Calu3 (cell line): ENCODE measurements around the gene MUSK. TPM values are rescaled to one million over a fixed set of nuclear protein-coding genes. Genes with fewer than 3 reads are reported as not detected.

Experiments
- BruUV-seq: library from RNA; stranded (reverse); fragments of 400-500 nt; replicated peaks from 2 replicates; lab custom pipeline; 2021; lab: Mats Ljungman, UMichigan
- CTCF ChIA-PET: fragments of 300-600 bp; sonication (Branson Sonifier 250); formaldehyde crosslinking; loops from one replicate; lab custom pipeline; 2022; ENCODE audit warnings: antibody characterized with exemption; lab: Charles Lee
- DNase-seq: peaks from one replicate; pipeline ENCODE4 v3.0.0; 2022
- H3K27ac Mint-ChIP-seq: one replicate; pipeline ENCODE4 v1.8.0; 2022; ENCODE audit warnings: mixed read lengths; ENCODE audit not compliant: unreplicated experiment
- H3K27me3 Mint-ChIP-seq: one replicate; pipeline ENCODE4 v1.8.0; 2022; ENCODE audit warnings: mixed read lengths; ENCODE audit not compliant: unreplicated experiment
- H3K36me3 Mint-ChIP-seq: one replicate; pipeline ENCODE4 v1.8.0; 2022; ENCODE audit warnings: mild to moderate bottlenecking, moderate library complexity, mixed read lengths; ENCODE audit not compliant: insufficient read depth, unreplicated experiment
- H3K4me1 Mint-ChIP-seq: one replicate; pipeline ENCODE4 v1.8.0; 2022; ENCODE audit warnings: mild to moderate bottlenecking, low read depth, mixed read lengths; ENCODE audit not compliant: unreplicated experiment
- H3K4me3 Mint-ChIP-seq: one replicate; pipeline ENCODE4 v1.8.0; 2022; ENCODE audit warnings: mild to moderate bottlenecking, low read depth, moderate library complexity, mixed read lengths; ENCODE audit not compliant: unreplicated experiment
- H3K9me3 Mint-ChIP-seq: one replicate; pipeline ENCODE4 v1.8.0; 2022; ENCODE audit warnings: low read depth, mixed read lengths; ENCODE audit not compliant: unreplicated experiment
- CTCF ChIP-seq: fragments of 200-600 bp; IDR thresholded peaks from one replicate; pipeline ENCODE4 v1.8.0; 2022; ENCODE audit warnings: antibody characterized with exemption; ENCODE audit not compliant: unreplicated experiment
- intact Hi-C: fragments of 100-400 bp; cut with micrococcal nuclease; formaldehyde crosslinking; loops from one replicate; pipeline ENCODE4 v1.10.0; 2022; ENCODE audit not compliant: unreplicated experiment
- total RNA-seq: library from RNA; stranded (reverse); gene quantifications from 2 replicates; pipeline ENCODE4 v1.2.3, GENCODE V29; 2022

MUSK gene
- total RNA-seq, 1 experiment from 2014 or later: not detected

GRCh38 chr9:110768886-110769285, 100.3 kb downstream of the MUSK start:
- H3K4me3 Mint-ChIP-seq: no peak overlapping the region
- DNase-seq: no peak
- H3K27ac Mint-ChIP-seq: no peak overlapping the region
- H3K4me1 Mint-ChIP-seq: no peaks in the 10 kb centered on the region
- BruUV-seq: no TSS peak
- TF ChIP-seq CTCF: no peak
- no peaks in the 10 kb centered on the region for H3K9me3 Mint-ChIP-seq
- CTCF ChIA-PET: no interaction called here
- no peaks in the 10 kb centered on the region for H3K36me3 Mint-ChIP-seq
- intact Hi-C loops: no loop called here
- H3K27me3 Mint-ChIP-seq: no peaks in the 10 kb centered on the region

GRCh38 chr9:110769667-110770066, 101.1 kb downstream of the MUSK start:
- intact Hi-C loops: no loop called here
- no peaks in the 10 kb centered on the region for H3K36me3 Mint-ChIP-seq
- no peak overlapping the region for H3K27ac Mint-ChIP-seq
- H3K27me3 Mint-ChIP-seq: no peaks in the 10 kb centered on the region
- DNase-seq: no peak
- H3K9me3 Mint-ChIP-seq: no peaks in the 10 kb centered on the region
- CTCF ChIA-PET: no interaction called here
- BruUV-seq: no TSS peak
- no peak overlapping the region for H3K4me3 Mint-ChIP-seq
- TF ChIP-seq CTCF: no peak
- no peaks in the 10 kb centered on the region for H3K4me1 Mint-ChIP-seq

GRCh38 chr9:110775724-110776123, 107.1 kb downstream of the MUSK start:
- BruUV-seq: no TSS peak
- DNase-seq: no peak
- Mint-ChIP-seq H3K27ac (no peak overlapping the region), H3K9me3 (no peaks in the 10 kb centered on the region), H3K4me3 (no peak overlapping the region), H3K4me1 (peaks cover 10% of the 10 kb centered on the region), H3K27me3 (no peaks in the 10 kb centered on the region), H3K36me3 (no peaks in the 10 kb centered on the region)
- no peak for TF ChIP-seq CTCF
- intact Hi-C loops: no loop called here
- CTCF ChIA-PET: interaction anchor here (0.5 kb wide), 1 partner anchor 154 kb away, joined by 3 read pairs; no protein-coding TSS in a partner anchor

GRCh38 chr9:110776221-110776620, 107.6 kb downstream of the MUSK start:
- Mint-ChIP-seq H3K9me3 (no peaks in the 10 kb centered on the region), H3K27me3 (no peaks in the 10 kb centered on the region), H3K36me3 (no peaks in the 10 kb centered on the region), H3K4me3 (no peak overlapping the region), H3K4me1 (peaks cover 10% of the 10 kb centered on the region), H3K27ac (no peak overlapping the region)
- BruUV-seq: no TSS peak
- intact Hi-C loops: no loop called here
- CTCF ChIA-PET: interaction anchor here (0.5 kb wide), 1 partner anchor 154 kb away, joined by 3 read pairs; no protein-coding TSS in a partner anchor
- TF ChIP-seq CTCF: no peak
- no peak for DNase-seq
